ENCODE results near the gene SIN3A.

DNA sequence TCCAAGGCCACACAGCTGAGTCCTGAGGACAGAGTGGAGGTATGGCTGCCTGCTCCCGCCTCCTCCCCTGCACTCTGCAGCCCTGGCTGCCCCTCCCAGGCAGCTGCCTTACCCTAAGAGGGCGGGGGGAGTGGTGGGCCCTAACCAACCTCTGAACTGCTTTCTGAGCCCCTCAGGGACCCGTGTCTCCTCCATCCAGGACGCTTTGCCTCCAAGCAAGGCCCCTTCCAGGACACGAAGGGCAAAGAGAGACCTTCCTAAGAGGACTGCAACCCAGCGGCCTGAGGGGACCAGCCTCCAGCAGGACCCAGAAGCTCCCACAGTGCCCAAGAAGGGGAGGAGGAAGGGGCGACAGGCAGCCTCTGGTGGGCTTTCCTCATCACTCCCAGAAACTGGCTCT lies 97.0 kb downstream of the SIN3A start:
- TF ChIP-seq, protein P1, sequence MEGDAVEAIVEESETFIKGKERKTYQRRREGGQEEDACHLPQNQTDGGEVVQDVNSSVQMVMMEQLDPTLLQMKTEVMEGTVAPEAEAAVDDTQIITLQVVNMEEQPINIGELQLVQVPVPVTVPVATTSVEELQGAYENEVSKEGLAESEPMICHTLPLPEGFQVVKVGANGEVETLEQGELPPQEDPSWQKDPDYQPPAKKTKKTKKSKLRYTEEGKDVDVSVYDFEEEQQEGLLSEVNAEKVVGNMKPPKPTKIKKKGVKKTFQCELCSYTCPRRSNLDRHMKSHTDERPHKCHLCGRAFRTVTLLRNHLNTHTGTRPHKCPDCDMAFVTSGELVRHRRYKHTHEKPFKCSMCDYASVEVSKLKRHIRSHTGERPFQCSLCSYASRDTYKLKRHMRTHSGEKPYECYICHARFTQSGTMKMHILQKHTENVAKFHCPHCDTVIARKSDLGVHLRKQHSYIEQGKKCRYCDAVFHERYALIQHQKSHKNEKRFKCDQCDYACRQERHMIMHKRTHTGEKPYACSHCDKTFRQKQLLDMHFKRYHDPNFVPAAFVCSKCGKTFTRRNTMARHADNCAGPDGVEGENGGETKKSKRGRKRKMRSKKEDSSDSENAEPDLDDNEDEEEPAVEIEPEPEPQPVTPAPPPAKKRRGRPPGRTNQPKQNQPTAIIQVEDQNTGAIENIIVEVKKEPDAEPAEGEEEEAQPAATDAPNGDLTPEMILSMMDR (IDR thresholded peaks at IDR 0.05), result no peak
- no peak for TF ChIP-seq EZH2 (IDR thresholded peaks at IDR 0.05; ENCODE audit: borderline replicate concordance, insufficient read depth, low read depth, low read length, poor library complexity, severe bottlenecking)
